T-helper 1 cell treated with Interleukin-12 subunit alpha and Interleukin-12 subunit beta and Interleukin-4 antibody, amounts not matched to agents 30 μg/mL and 1 μg/mL, for 36 hours (primary cell): ENCODE data around the gene CPPED1.
"Not testable (repeated sequence)": the region's sequence is repeated elsewhere in the genome, so short reads cannot be mapped to it uniquely, and the experiment has no call there.

Source experiments
- H3K27ac Mint-ChIP-seq: one replicate; pipeline ENCODE4 v1.8.0; 2021; ENCODE audit warnings: mild to moderate bottlenecking, mixed read lengths
- H3K27me3 Mint-ChIP-seq: one replicate; pipeline ENCODE4 v1.8.0; 2021; ENCODE audit warnings: low read depth, mixed read lengths
- H3K36me3 Mint-ChIP-seq: one replicate; pipeline ENCODE4 v1.8.0; 2021; ENCODE audit warnings: low read depth, mixed read lengths
- H3K4me1 Mint-ChIP-seq: one replicate; pipeline ENCODE4 v1.8.0; 2021; ENCODE audit warnings: low read depth, mixed read lengths
- H3K4me3 Mint-ChIP-seq: one replicate; pipeline ENCODE4 v1.8.0; 2021; ENCODE audit warnings: mild to moderate bottlenecking, moderate library complexity, mixed read lengths
- H3K9me3 Mint-ChIP-seq: one replicate; pipeline ENCODE4 v1.8.0; 2021; ENCODE audit warnings: mixed read lengths

CPPED1 gene

GRCh38 chr16:12815361-12815760, 11.7 kb upstream of the CPPED1 start:
- Mint-ChIP-seq H3K9me3 (peaks cover 8% of the 10 kb centered on the region), H3K4me3 (no peak overlapping the region), H3K27ac (no peak overlapping the region), H3K27me3 (peaks cover 6% of the 10 kb centered on the region), H3K4me1 (peaks cover 26% of the 10 kb centered on the region), H3K36me3 (peaks cover 9% of the 10 kb centered on the region)

GRCh38 chr16:12813734-12814133, 10.0 kb upstream of the CPPED1 start:
- Mint-ChIP-seq H3K4me1 (peaks cover 22% of the 10 kb centered on the region), H3K9me3 (peaks cover 12% of the 10 kb centered on the region)
- H3K27me3 Mint-ChIP-seq, H3K27ac Mint-ChIP-seq, H3K4me3 Mint-ChIP-seq, H3K36me3 Mint-ChIP-seq: not testable (repeated sequence)

- not testable (repeated sequence) for H3K4me3 Mint-ChIP-seq, H3K27me3 Mint-ChIP-seq, H3K36me3 Mint-ChIP-seq
These were observed 9.6 kb upstream of the CPPED1 start for GRCh38 chr16:12813321-12813720.

DNA sequence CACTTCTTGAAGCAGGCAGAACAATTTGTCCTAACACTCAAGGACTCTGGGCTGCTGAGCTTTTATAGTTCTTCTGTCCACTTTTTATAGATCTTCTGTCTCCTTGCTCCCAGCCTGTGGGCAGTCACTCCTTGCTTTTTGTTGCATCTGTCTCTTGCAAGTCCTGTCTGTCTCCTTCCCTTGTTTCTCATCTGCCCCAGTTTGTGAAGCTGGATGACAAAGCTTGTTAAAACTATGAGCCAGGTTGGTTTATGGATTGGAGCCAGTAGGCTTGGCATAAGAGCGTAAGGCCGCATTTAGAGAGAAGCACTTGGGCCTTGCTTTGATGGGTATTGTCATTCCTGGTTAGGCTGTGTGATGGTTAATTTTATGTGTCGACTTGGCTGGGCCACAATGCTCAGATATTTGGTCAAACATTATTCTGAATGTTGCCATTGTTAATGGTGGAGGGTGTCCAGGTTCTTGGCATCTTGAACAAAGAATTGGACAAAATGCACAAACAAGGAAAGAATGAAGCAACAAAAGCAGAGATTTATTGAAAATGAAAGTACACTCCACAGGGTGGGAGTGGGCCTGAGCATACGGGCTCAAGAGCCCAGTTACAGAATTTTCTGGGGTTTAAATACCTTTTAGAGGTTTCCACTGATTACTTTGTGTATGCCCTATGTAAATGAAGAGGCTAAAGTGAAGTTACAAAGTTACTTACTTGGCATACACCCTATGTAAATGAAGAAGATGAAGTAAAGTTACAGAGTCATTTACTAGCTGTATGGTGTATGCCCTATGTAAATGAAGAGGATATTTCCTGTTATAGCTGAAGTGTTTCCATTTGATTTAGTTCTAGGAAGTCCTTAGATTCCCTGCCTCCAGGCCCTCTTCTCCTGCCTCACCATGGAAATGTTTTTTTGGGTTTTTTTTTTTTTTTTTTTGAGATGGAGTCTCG, 8.0 kb upstream of the CPPED1 start:
- peaks cover 12% of the 10 kb centered on the region for H3K9me3 Mint-ChIP-seq
- H3K27ac Mint-ChIP-seq = no peak overlapping the region
- H3K27me3 Mint-ChIP-seq = no peaks in the 10 kb centered on the region
- H3K36me3 Mint-ChIP-seq = peaks cover 9% of the 10 kb centered on the region
- no peak overlapping the region for H3K4me3 Mint-ChIP-seq
- H3K4me1 Mint-ChIP-seq = peaks cover 13% of the 10 kb centered on the region

More at GRCh38 chr16:12813321-12813720, 9.6 kb upstream of the CPPED1 start:
- H3K27ac Mint-ChIP-seq = not testable (repeated sequence)
- peaks cover 19% of the 10 kb centered on the region for H3K4me1 Mint-ChIP-seq
- peaks cover 12% of the 10 kb centered on the region for H3K9me3 Mint-ChIP-seq

DNA sequence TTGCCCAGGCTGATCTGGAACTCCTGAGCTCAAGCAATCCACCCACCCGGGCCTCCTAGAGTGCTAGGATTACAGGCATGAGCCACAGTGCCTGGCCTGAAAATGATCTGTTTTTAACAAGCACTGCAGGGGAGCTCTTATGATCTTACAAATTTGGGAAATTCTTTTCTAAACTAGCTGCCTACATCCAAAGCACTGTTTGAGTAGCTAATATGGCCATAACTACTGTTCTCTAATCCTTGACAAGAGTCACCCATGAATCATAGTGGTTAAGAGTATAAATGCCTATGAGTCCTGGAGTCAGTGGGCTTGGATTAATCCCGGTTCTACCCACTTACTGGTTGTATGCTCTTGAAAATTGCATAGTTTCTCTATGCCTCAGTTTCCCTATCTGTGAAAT, 1.4 kb upstream of the CPPED1 start:
- peaks cover 12% of the 10 kb centered on the region for H3K36me3 Mint-ChIP-seq
- peaks cover under 1% of the 10 kb centered on the region for H3K9me3 Mint-ChIP-seq
- peak overlapping the region; percentile 62 for H3K4me3 Mint-ChIP-seq
- H3K27ac Mint-ChIP-seq = no peak overlapping the region
- peaks cover 29% of the 10 kb centered on the region for H3K4me1 Mint-ChIP-seq
- no peaks in the 10 kb centered on the region for H3K27me3 Mint-ChIP-seq

DNA sequence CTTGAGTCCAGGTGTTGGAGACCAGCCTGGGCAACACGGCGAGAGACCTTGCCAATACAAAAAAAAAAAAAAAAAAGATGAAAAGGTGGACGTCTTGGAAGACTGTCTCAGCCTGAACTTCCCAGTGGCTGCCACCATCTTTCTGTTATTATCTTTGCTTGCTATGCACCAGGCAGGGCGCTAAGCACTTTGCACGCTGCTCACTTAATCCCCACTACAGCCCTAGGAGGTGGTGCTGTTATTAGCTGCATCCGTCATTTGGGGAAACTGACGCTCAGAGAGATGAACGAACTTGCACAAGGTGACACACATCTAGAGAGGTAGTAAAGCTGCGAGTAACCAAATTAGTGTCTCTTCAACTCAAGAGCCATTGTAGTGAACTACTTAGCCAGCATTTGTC, 708 bp upstream of the CPPED1 start:
- Mint-ChIP-seq H3K4me3 (peak overlapping the region; percentile 62), H3K27ac (no peak overlapping the region), H3K9me3 (no peaks in the 10 kb centered on the region), H3K36me3 (peaks cover 12% of the 10 kb centered on the region), H3K27me3 (no peaks in the 10 kb centered on the region), H3K4me1 (peaks cover 34% of the 10 kb centered on the region)

- Mint-ChIP-seq H3K4me1 (peaks cover 34% of the 10 kb centered on the region), H3K27ac (peak overlapping the region; percentile 91), H3K9me3 (no peaks in the 10 kb centered on the region), H3K36me3 (peaks cover 12% of the 10 kb centered on the region), H3K4me3 (peak overlapping the region; percentile 93), H3K27me3 (no peaks in the 10 kb centered on the region)
These were observed 1.0 kb downstream of the CPPED1 start for GRCh38 chr16:12802661-12803060.

- H3K27me3 Mint-ChIP-seq = no peaks in the 10 kb centered on the region
- no peaks in the 10 kb centered on the region for H3K9me3 Mint-ChIP-seq
- peak overlapping the region; percentile 82 for H3K27ac Mint-ChIP-seq
- peaks cover 12% of the 10 kb centered on the region for H3K36me3 Mint-ChIP-seq
- H3K4me3 Mint-ChIP-seq = peak overlapping the region; percentile 93
- peaks cover 34% of the 10 kb centered on the region for H3K4me1 Mint-ChIP-seq
These were observed 1.6 kb downstream of the CPPED1 start for GRCh38 chr16:12802048-12802447.

DNA sequence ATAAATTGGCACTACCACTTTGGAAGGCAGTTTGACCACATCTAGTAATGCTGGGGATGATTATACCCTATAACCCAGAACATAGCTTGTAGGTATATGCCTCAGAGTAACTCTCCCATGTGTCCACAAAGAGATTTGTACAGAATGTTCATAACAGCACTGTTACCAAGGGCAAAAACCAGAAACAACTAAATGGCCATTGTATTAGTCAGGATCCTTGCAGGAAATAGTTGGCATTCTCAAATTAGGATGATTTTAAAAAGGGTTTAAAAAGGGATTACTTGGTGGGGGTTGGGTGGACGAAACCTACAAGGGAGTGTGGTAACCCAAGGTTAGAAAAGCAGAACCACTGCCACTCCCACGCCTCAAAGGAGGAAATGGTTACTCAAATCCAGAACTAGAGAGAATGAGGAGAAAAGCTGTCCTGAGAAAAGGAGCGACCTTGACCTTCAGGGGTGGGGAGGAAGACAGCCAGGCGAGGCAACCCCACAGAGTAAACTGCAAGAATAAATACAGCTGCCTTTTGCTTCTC, 2.1 kb downstream of the CPPED1 start:
- Mint-ChIP-seq H3K36me3 (peaks cover 13% of the 10 kb centered on the region), H3K27me3 (no peaks in the 10 kb centered on the region), H3K27ac (peak overlapping the region; percentile 82), H3K4me1 (peaks cover 34% of the 10 kb centered on the region), H3K9me3 (no peaks in the 10 kb centered on the region), H3K4me3 (peak overlapping the region; percentile 93)

DNA sequence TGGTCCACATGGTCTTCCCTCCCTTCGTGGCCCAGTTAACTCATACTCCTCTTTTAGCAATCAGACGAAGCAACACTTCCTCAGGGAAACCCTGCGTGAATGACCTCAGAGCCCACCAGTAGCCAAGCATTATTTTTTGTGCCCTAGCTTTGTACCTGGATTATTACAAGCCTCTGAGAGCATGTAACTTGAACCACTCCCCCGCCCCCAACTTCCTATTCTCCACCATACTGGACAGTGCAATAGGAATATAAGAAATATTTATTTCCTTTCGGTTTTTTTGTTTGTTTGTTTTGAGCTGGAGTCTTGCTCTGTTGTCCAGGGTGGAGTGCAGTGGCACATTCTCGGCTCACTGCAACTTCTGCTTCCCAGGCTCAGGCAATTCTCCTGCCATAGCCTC, 2.9 kb downstream of the CPPED1 start:
- Mint-ChIP-seq H3K4me3 (no peak overlapping the region), H3K36me3 (peaks cover 13% of the 10 kb centered on the region), H3K4me1 (peaks cover 34% of the 10 kb centered on the region), H3K9me3 (no peaks in the 10 kb centered on the region), H3K27ac (no peak overlapping the region), H3K27me3 (no peaks in the 10 kb centered on the region)

DNA sequence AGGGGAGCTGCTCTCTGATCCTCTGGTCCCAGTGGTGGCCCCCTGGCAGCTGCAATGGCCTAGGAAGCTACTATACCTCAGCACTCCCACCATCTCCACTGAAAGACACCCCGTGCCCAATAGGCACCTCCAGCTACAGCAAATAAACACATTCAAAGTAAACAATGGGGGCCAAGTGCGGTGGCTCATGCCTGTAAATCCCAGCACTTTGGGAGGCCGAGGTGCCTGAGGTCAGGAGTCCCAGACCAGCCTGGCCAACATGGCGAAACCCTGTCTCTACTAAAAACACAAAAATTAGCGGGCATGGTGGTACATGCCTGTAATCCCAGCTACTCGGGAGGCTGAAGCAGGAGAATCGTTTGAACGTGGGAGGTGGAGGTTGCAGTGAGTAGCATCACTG, 3.7 kb downstream of the CPPED1 start:
- H3K4me3 Mint-ChIP-seq, H3K27ac Mint-ChIP-seq, H3K9me3 Mint-ChIP-seq, H3K27me3 Mint-ChIP-seq: not testable (repeated sequence)
- Mint-ChIP-seq H3K4me1 (peaks cover 34% of the 10 kb centered on the region), H3K36me3 (peaks cover 13% of the 10 kb centered on the region)

- H3K4me3 Mint-ChIP-seq = no peak overlapping the region
- H3K9me3 Mint-ChIP-seq = no peaks in the 10 kb centered on the region
- H3K4me1 Mint-ChIP-seq = peaks cover 30% of the 10 kb centered on the region
- H3K27me3 Mint-ChIP-seq = no peaks in the 10 kb centered on the region
- H3K36me3 Mint-ChIP-seq = peaks cover 13% of the 10 kb centered on the region
- no peak overlapping the region for H3K27ac Mint-ChIP-seq
These were observed 4.8 kb downstream of the CPPED1 start for GRCh38 chr16:12798846-12799245.

DNA sequence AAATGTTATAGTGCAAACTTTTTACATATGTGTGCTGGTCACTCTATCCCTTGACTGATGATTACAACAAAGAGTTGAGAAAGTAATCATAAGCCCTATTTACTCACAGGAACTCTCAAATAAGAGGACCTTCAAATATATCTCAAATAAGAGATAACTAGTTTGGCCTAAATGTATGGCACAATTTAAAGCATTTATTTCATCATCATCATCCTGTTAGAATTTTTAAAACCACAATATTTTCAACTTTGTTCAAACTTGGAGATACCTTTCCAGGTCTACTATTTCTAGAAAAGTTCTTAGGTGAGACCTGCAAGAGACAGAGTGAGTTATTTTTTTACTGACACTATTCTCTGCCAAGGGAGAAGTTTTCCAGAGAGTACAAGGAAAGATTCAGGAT, 5.5 kb downstream of the CPPED1 start:
- H3K9me3 Mint-ChIP-seq = peaks cover under 1% of the 10 kb centered on the region
- no peak overlapping the region for H3K4me3 Mint-ChIP-seq
- peaks cover 28% of the 10 kb centered on the region for H3K4me1 Mint-ChIP-seq
- H3K36me3 Mint-ChIP-seq = peaks cover 12% of the 10 kb centered on the region
- H3K27me3 Mint-ChIP-seq = no peaks in the 10 kb centered on the region
- H3K27ac Mint-ChIP-seq = no peak overlapping the region

GRCh38 chr16:12796498-12796897, 7.2 kb downstream of the CPPED1 start:
- H3K27ac Mint-ChIP-seq = no peak overlapping the region
- H3K4me3 Mint-ChIP-seq = no peak overlapping the region
- peaks cover 14% of the 10 kb centered on the region for H3K4me1 Mint-ChIP-seq
- no peaks in the 10 kb centered on the region for H3K27me3 Mint-ChIP-seq
- H3K36me3 Mint-ChIP-seq = peaks cover 10% of the 10 kb centered on the region
- H3K9me3 Mint-ChIP-seq = peaks cover 10% of the 10 kb centered on the region
